Neural cell (in vitro differentiated cells): ENCODE results near the gene RFX2.

Source experiments
- EP300 ChIP-seq: fragments of 450-650 bp; conservative IDR thresholded peaks from 2 replicates; pipeline ENCODE4 v1.6.1; 2014; ENCODE audit warnings: antibody characterized with exemption, mild to moderate bottlenecking, moderate library complexity; ENCODE audit not compliant: poor library complexity, severe bottlenecking
- EZH2 ChIP-seq: fragments of 200-600, 300-800 bp; shearing (Covaris generic), sonication (generic); IDR thresholded peaks from 2 replicates; pipeline ENCODE4 v1.6.1; 2014; ENCODE audit warnings: antibody characterized with exemption, low read length, borderline replicate concordance, mild to moderate bottlenecking; ENCODE audit not compliant: insufficient read depth, poor library complexity, severe bottlenecking
- MXI1 ChIP-seq: fragments of 450-650 bp; conservative IDR thresholded peaks from 2 replicates; pipeline ENCODE4 v1.6.1; 2014; ENCODE audit warnings: antibody characterized with exemption, mild to moderate bottlenecking; ENCODE audit not compliant: poor library complexity, severe bottlenecking
- TAF1 ChIP-seq: IDR thresholded peaks from 2 replicates; pipeline ENCODE4 v1.6.1; 2012; ENCODE audit warnings: low read depth
- TF ChIP-seq, protein P1 (sequence below): fragments of 450-650 bp; IDR thresholded peaks from 2 replicates; pipeline ENCODE4 v1.5.1; 2014; ENCODE audit warnings: antibody characterized with exemption, mild to moderate bottlenecking, moderate library complexity; ENCODE audit not compliant: poor library complexity, severe bottlenecking
- TF ChIP-seq, protein P2 (sequence below): IDR thresholded peaks from 2 replicates; pipeline ENCODE4 v1.6.1; 2012; ENCODE audit warnings: borderline replicate concordance

DNA sequence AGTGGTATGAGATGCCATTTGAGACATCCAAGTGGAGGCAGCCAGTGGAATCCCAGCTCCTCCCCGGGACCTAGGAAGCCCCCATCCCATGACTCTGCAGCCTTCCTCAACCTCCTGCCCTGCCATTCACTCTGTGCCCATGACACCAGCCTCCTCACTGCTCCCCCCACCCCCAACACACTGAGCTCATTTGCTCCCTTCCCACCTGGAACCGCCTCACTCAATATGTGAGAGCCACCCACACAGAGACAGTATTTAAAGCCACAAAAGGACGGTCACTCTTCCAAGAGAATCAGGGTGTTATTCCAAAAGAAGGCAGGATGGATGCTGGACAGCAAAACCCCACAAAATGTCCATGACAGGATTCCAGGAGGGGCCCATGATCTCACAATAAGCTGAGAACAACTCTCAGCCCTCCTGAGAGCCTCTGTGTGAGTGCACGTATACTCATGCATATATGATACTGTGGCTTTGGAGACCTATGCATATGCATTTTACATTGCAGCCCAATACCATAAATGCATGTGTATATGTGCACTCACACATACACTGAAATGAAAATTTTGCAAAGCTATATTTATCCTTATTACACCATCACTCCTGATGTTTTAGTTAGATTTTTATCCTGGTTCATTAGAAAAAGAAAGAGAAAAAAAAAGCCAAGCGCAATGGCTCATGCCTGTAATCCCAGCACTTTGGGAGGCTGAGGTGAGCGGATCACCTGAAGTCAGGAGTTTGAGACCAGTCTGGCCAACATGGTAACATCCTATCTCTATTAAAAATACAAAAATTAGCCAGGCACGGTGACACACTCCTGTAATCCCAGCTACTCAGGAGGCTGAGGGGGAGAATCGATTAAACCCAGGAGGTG lies 121.5 kb downstream of the RFX2 start:
- TF ChIP-seq, protein P1, sequence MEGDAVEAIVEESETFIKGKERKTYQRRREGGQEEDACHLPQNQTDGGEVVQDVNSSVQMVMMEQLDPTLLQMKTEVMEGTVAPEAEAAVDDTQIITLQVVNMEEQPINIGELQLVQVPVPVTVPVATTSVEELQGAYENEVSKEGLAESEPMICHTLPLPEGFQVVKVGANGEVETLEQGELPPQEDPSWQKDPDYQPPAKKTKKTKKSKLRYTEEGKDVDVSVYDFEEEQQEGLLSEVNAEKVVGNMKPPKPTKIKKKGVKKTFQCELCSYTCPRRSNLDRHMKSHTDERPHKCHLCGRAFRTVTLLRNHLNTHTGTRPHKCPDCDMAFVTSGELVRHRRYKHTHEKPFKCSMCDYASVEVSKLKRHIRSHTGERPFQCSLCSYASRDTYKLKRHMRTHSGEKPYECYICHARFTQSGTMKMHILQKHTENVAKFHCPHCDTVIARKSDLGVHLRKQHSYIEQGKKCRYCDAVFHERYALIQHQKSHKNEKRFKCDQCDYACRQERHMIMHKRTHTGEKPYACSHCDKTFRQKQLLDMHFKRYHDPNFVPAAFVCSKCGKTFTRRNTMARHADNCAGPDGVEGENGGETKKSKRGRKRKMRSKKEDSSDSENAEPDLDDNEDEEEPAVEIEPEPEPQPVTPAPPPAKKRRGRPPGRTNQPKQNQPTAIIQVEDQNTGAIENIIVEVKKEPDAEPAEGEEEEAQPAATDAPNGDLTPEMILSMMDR: no peak
- no peak for TF ChIP-seq TAF1
- TF ChIP-seq, protein P2, sequence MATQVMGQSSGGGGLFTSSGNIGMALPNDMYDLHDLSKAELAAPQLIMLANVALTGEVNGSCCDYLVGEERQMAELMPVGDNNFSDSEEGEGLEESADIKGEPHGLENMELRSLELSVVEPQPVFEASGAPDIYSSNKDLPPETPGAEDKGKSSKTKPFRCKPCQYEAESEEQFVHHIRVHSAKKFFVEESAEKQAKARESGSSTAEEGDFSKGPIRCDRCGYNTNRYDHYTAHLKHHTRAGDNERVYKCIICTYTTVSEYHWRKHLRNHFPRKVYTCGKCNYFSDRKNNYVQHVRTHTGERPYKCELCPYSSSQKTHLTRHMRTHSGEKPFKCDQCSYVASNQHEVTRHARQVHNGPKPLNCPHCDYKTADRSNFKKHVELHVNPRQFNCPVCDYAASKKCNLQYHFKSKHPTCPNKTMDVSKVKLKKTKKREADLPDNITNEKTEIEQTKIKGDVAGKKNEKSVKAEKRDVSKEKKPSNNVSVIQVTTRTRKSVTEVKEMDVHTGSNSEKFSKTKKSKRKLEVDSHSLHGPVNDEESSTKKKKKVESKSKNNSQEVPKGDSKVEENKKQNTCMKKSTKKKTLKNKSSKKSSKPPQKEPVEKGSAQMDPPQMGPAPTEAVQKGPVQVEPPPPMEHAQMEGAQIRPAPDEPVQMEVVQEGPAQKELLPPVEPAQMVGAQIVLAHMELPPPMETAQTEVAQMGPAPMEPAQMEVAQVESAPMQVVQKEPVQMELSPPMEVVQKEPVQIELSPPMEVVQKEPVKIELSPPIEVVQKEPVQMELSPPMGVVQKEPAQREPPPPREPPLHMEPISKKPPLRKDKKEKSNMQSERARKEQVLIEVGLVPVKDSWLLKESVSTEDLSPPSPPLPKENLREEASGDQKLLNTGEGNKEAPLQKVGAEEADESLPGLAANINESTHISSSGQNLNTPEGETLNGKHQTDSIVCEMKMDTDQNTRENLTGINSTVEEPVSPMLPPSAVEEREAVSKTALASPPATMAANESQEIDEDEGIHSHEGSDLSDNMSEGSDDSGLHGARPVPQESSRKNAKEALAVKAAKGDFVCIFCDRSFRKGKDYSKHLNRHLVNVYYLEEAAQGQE: no peak
- TF ChIP-seq EP300: no peak
- TF ChIP-seq EZH2: no peak
- no peak for TF ChIP-seq MXI1
